A549 (cell line): ENCODE results near the gene ADARB1. TPM values are rescaled to one million over a fixed set of nuclear protein-coding genes. Genes with fewer than 3 reads are reported as not detected.

Source experiments
- ATAC-seq, 2 experiments: fragments of 200-7000 bp in 1 of 2; fragments of >200 bp in 1 of 2; cut with Nextera tagmentation in 1 of 2; cut with Tn5 transposase in 1 of 2; 3 replicates each; pipeline versions ENCODE4 v1.8.0 to v1.9.1; 2018 to 2020; ENCODE audit warnings: mild to moderate bottlenecking in 1 of 2, moderate library complexity in 1 of 2
- CTCF ChIA-PET: fragments of 300-600 bp; sonication (Branson Sonifier 250); formaldehyde crosslinking; extraction: SDS; loops from one replicate; lab custom pipeline; 2021; ENCODE audit warnings: antibody characterized with exemption, inconsistent platforms; lab: Yijun Ruan, JAX
- POLR2A ChIA-PET: fragments of 350-600 bp; formaldehyde crosslinking; extraction: SDS; loops from one replicate; lab custom pipeline; 2021; ENCODE audit warnings: antibody characterized with exemption, inconsistent platforms; lab: Yijun Ruan, JAX
- DNase-seq, 2 experiments: peaks; one replicate each; pipeline versions ENCODE4 v3.0.0 to v3.0.0-alpha.2; 2011 to 2016; ENCODE audit warnings: low read depth in 1 of 2, low spot score in 1 of 2
- FAIRE-seq: peaks from 2 replicates; lab custom pipeline; 2011; peaks lifted over from hg19 to GRCh38; lab: Jason Lieb, UNC
- H3K27ac ChIP-seq, 2 experiments: fragments of >200 bp; sonication (Bioruptor Twin); formaldehyde crosslinking; 3 replicates each; pipeline ENCODE4 v1.5.1; 2016 to 2017
- H3K4me1 ChIP-seq: fragments of >200 bp; sonication (Bioruptor Twin); formaldehyde crosslinking; 3 replicates; pipeline ENCODE4 v1.6.1; 2016
- H3K4me2 ChIP-seq: fragments of >200 bp; sonication (Bioruptor Twin); formaldehyde crosslinking; 3 replicates; pipeline ENCODE4 v1.6.1; 2016
- H3K4me3 ChIP-seq: fragments of >200 bp; sonication (Bioruptor Twin); formaldehyde crosslinking; 3 replicates; pipeline ENCODE4 v1.5.1; 2016
- H3K9me3 ChIP-seq: fragments of >200 bp; sonication (Bioruptor Twin); formaldehyde crosslinking; 3 replicates; pipeline ENCODE4 v1.6.1; 2016
- CEBPB ChIP-seq, 2 experiments: fragments of >200 bp in 1 of 2; sonication (Bioruptor Twin) in 1 of 2; formaldehyde crosslinking in 1 of 2; IDR thresholded peaks; 2 replicates each; pipeline ENCODE4 v1.6.1; 2012 to 2016
- EHMT2 ChIP-seq: fragments of 200-600 bp; sonication (generic); IDR thresholded peaks from 2 replicates; pipeline ENCODE4 v1.6.1; 2016; ENCODE audit warnings: antibody characterized with exemption, low read depth, mild to moderate bottlenecking, moderate library complexity
- ELK1 ChIP-seq: fragments of 150-350 bp; IDR thresholded peaks from 2 replicates; pipeline ENCODE4 v1.6.1; 2014; ENCODE audit warnings: low read depth, mild to moderate bottlenecking, low read length
- EP300 ChIP-seq, 2 experiments: fragments of >200 bp; sonication (Bioruptor Twin); formaldehyde crosslinking; IDR thresholded peaks; 2 replicates in 1 of 2; 3 replicates in 1 of 2; pipeline ENCODE4 v1.6.1; 2016 to 2017
- FOSL2 ChIP-seq, 2 experiments: fragments of 450-650 bp in 1 of 2; fragments of >200 bp in 1 of 2; sonication (Bioruptor Twin) in 1 of 2; formaldehyde crosslinking; IDR thresholded peaks; 2 replicates each; pipeline versions ENCODE4 v1.5.0 to v1.6.1; 2016 to 2020; ENCODE audit warnings: mild to moderate bottlenecking in 1 of 2, moderate library complexity in 1 of 2
- HOXB13 ChIP-seq: fragments of 250-450 bp; sonication (Bioruptor Pico); IDR thresholded peaks from 2 replicates; pipeline ENCODE4 v1.5.0; 2020; ENCODE audit warnings: low read depth, mild to moderate bottlenecking, moderate library complexity
- NPAS2 ChIP-seq: fragments of 250-450 bp; sonication (Bioruptor Pico); IDR thresholded peaks from 2 replicates; pipeline ENCODE4 v1.8.0; 2022; ENCODE audit warnings: mild to moderate bottlenecking, moderate library complexity, borderline replicate concordance
- RARB ChIP-seq: fragments of 250-450 bp; sonication (Bioruptor Pico); IDR thresholded peaks from 2 replicates; pipeline ENCODE4 v1.8.0; 2021; ENCODE audit warnings: mild to moderate bottlenecking, moderate library complexity
- RCOR1 ChIP-seq: fragments of 150-350 bp; IDR thresholded peaks from 2 replicates; pipeline ENCODE4 v1.6.1; 2014; ENCODE audit warnings: antibody characterized with exemption, low read length, low read depth
- REST ChIP-seq: fragments of 200-600 bp; sonication (generic); IDR thresholded peaks from 2 replicates; pipeline ENCODE4 v1.6.1; 2016; ENCODE audit warnings: antibody characterized with exemption, mild to moderate bottlenecking, moderate library complexity
- RFX5 ChIP-seq: fragments of 450-650 bp; IDR thresholded peaks from 2 replicates; pipeline ENCODE4 v1.7.1; 2014; ENCODE audit warnings: antibody characterized with exemption, mild to moderate bottlenecking, moderate library complexity
- RNF2 ChIP-seq: fragments of 200-600 bp; sonication (generic); IDR thresholded peaks from 2 replicates; pipeline ENCODE4 v1.6.1; 2016; ENCODE audit warnings: low read depth, mild to moderate bottlenecking, antibody characterized with exemption, moderate library complexity, borderline replicate concordance
- SREBF2 ChIP-seq: fragments of 450-650 bp; IDR thresholded peaks from 2 replicates; pipeline ENCODE4 v1.6.1; 2014; ENCODE audit warnings: mild to moderate bottlenecking, moderate library complexity
- TP53 ChIP-seq: fragments of 250-450 bp; sonication (Bioruptor Pico); IDR thresholded peaks from 2 replicates; pipeline ENCODE4 v1.5.0; 2021; ENCODE audit warnings: mild to moderate bottlenecking, moderate library complexity
- ZSCAN20 ChIP-seq: fragments of 250-450 bp; sonication (Bioruptor Pico); IDR thresholded peaks from 2 replicates; pipeline ENCODE4 v1.8.0; 2022; ENCODE audit warnings: mild to moderate bottlenecking, moderate library complexity
- WGBS: methylation state at CpG from one replicate; pipeline ENCODE4 v1.1.6; 2017; ENCODE audit errors: missing lambda C conversion rate; 5-methylcytosine and 5-hydroxymethylcytosine counted together
- polyA plus RNA-seq, 4 experiments: library from polyadenylated mRNA; depleted of rRNA in 3 of 4; stranded (reverse); fragments of >200 nt; fragmentation: RNase III in 1 of 4; extraction: RNeasy Plus Mini Kit Qiagen cat#74134 plus additional on column Dnase treatment in 1 of 4; gene quantifications; 2 replicates in 3 of 4; 3 replicates in 1 of 4; pipeline ENCODE4 v1.2.3, GENCODE V29; 2011 to 2017
- TF ChIP-seq, protein P1 (sequence below): fragments of >200 bp; sonication (Bioruptor Twin); formaldehyde crosslinking; IDR thresholded peaks from 3 replicates; pipeline ENCODE4 v1.5.1; 2016
- TF ChIP-seq, protein P2 (sequence below): fragments of 450-650 bp; IDR thresholded peaks from 2 replicates; pipeline ENCODE4 v1.6.1; 2014; ENCODE audit warnings: antibody characterized with exemption
- TF ChIP-seq, protein P3 (sequence below): fragments of 250-450 bp; sonication (Bioruptor Pico); IDR thresholded peaks from 2 replicates; pipeline ENCODE4 v1.5.0; 2020; ENCODE audit warnings: low read depth, mild to moderate bottlenecking, moderate library complexity

The ADARB1 gene
- polyA plus RNA-seq, 2 of the 4 experiments (the other 2 are of a cell fraction): 3.2 to 5.7 TPM

GRCh38 chr21:45222001-45222400, 147.6 kb downstream of the ADARB1 start:
- DNase-seq: no peak
- Histone ChIP-seq H3K4me3 (no peak overlapping the region), H3K27ac (no peak overlapping the region), H3K4me2 (no peak overlapping the region), H3K9me3 (peaks cover 6% of the 10 kb centered on the region; the same call in 1 of the 3 replicates), H3K4me1 (no peaks in the 10 kb centered on the region)
- 78% methylated on average over 10 of the region's 15 CpGs for WGBS
- POLR2A ChIA-PET: no interaction called here
- TF ChIP-seq RNF2 (no peak), CEBPB (IDR thresholded peaks at IDR 0.05) (no peak), ELK1 (no peak), HOXB13 (CRISPR knock-in tag) (no peak), RFX5 (no peak), SREBF2 (no peak), REST (no peak), RARB (CRISPR knock-in tag) (no peak), ZSCAN20 (CRISPR knock-in tag) (no peak), EHMT2 (no peak)
- TF ChIP-seq, protein P1, sequence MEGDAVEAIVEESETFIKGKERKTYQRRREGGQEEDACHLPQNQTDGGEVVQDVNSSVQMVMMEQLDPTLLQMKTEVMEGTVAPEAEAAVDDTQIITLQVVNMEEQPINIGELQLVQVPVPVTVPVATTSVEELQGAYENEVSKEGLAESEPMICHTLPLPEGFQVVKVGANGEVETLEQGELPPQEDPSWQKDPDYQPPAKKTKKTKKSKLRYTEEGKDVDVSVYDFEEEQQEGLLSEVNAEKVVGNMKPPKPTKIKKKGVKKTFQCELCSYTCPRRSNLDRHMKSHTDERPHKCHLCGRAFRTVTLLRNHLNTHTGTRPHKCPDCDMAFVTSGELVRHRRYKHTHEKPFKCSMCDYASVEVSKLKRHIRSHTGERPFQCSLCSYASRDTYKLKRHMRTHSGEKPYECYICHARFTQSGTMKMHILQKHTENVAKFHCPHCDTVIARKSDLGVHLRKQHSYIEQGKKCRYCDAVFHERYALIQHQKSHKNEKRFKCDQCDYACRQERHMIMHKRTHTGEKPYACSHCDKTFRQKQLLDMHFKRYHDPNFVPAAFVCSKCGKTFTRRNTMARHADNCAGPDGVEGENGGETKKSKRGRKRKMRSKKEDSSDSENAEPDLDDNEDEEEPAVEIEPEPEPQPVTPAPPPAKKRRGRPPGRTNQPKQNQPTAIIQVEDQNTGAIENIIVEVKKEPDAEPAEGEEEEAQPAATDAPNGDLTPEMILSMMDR: no peak
- FAIRE-seq: no peak
- CTCF ChIA-PET: interaction anchor here (1.2 kb wide), 1 partner anchor 13 kb away, joined by 3 read pairs; no protein-coding TSS in a partner anchor
- ATAC-seq: no peak

DNA sequence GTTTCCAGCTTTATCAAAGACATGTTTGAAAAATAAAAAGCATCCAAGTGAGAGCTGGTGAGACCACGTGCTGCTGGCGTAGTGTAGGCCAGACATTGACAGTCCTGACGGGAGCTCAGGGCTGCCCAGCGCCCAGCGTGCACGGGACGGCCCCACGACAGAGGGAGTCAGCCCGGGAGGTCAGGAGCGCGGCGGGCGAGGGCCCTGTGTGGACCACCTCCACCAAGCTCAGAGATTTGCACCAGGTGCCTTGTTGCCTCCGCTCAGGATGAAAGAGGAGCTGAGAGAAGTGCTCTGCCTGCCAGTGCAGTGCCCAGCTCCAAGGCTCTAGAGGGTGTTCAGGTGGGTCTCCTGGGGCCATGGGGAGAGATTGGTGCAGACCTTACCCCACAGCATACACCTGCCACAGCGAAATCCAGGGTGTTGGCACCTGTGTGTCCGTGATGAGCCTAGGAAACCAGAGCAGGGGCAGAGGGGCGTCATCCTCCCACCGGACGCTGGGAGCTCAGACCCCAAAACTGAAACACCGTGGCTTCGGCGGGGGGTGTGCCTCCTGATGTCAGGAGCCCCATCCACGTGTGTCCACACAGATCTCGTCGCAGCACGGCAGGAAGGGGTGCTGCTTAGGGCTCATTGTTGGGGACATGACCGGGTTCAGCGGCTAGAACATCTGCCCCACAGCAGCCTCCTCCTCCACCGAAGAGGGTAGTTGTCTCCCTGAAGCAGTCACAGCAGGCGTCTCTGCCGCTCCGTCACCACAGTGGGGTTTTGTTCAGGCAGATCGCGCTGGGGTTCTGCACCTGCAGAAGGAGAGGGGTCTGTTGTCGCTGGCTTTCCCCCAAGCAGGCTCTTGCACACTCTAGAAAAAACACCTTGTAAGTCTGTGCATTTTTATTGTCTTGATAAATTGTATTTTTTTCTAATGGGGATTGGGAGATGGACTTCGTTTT, 149.1 kb downstream of the ADARB1 start:
- ChIA-PET POLR2A (no interaction called here), CTCF (interaction anchor here (1.0 kb wide), 1 partner anchor 274 kb away, joined by 3 read pairs; no protein-coding TSS in a partner anchor)
- H3K4me3 ChIP-seq: no peak overlapping the region
- ATAC-seq (no peak), FAIRE-seq (no peak), DNase-seq (no peak)
- WGBS: 84% methylated on average over 24 of the region's 36 CpGs
- H3K4me1 ChIP-seq: peaks cover 8% of the 10 kb centered on the region
- H3K4me2 ChIP-seq: no peak overlapping the region
- no peak for TF ChIP-seq ZSCAN20 (CRISPR knock-in tag)
- no peak for TF ChIP-seq RFX5
- TF ChIP-seq TP53 (CRISPR knock-in tag): no peak
- TF ChIP-seq HOXB13 (CRISPR knock-in tag): no peak
- no peak for TF ChIP-seq FOSL2 (IDR thresholded peaks at IDR 0.05)
- TF ChIP-seq FOSL2 (CRISPR knock-in tag; IDR thresholded peaks at IDR 0.05): no peak
- no peak for TF ChIP-seq REST
- TF ChIP-seq, protein P2, sequence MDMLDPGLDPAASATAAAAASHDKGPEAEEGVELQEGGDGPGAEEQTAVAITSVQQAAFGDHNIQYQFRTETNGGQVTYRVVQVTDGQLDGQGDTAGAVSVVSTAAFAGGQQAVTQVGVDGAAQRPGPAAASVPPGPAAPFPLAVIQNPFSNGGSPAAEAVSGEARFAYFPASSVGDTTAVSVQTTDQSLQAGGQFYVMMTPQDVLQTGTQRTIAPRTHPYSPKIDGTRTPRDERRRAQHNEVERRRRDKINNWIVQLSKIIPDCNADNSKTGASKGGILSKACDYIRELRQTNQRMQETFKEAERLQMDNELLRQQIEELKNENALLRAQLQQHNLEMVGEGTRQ: no peak
- TF ChIP-seq NPAS2 (CRISPR knock-in tag): no peak
- TF ChIP-seq, protein P3, sequence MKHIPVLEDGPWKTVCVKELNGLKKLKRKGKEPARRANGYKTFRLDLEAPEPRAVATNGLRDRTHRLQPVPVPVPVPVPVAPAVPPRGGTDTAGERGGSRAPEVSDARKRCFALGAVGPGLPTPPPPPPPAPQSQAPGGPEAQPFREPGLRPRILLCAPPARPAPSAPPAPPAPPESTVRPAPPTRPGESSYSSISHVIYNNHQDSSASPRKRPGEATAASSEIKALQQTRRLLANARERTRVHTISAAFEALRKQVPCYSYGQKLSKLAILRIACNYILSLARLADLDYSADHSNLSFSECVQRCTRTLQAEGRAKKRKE (CRISPR knock-in tag): no peak
- no peak for TF ChIP-seq EP300 (IDR thresholded peaks at IDR 0.05)
- TF ChIP-seq RCOR1: no peak
- no peaks in the 10 kb centered on the region for H3K9me3 ChIP-seq
- no peak overlapping the region for H3K27ac ChIP-seq
